K562 (cell line): ENCODE measurements around the gene LY6G6F. TPM values are rescaled to one million over a fixed set of nuclear protein-coding genes. Genes with fewer than 3 reads are reported as not detected.

ENCODE experiments used
- ATAC-seq: fragments of 200-7000 bp; cut with Tn5 transposase; 3 replicates; pipeline ENCODE4 v1.9.1; 2020; ENCODE audit warnings: moderate library complexity
- BruUV-seq: library from RNA; stranded (reverse); fragments of 400-500 nt; replicated peaks from 2 replicates; lab custom pipeline; 2021; lab: Mats Ljungman, UMichigan
- CTCF ChIA-PET: fragments of 300-600 bp; formaldehyde crosslinking; extraction: SDS; loops from one replicate; lab custom pipeline; 2021; ENCODE audit warnings: low intra/inter-chr PET ratio; lab: Yijun Ruan, JAX
- POLR2A ChIA-PET: fragments of 300-600, 350-650 bp; sonication (Branson Sonifier 250); formaldehyde crosslinking; extraction: SDS; loops from one replicate; lab custom pipeline; 2021; ENCODE audit warnings: antibody characterized with exemption, inconsistent platforms; lab: Yijun Ruan, JAX
- DNase-seq, 4 experiments: peaks; one replicate each; pipeline versions ENCODE4 v3.0.0 to v3.0.0-alpha.2; 2011 to 2018; ENCODE audit warnings: low spot score in 3 of 4, mixed read lengths in 3 of 4; ENCODE audit errors: extremely low read depth in 1 of 4
- FAIRE-seq: peaks from 2 replicates; lab custom pipeline; 2011; peaks lifted over from hg19 to GRCh38; lab: Jason Lieb, UNC
- H2AFZ ChIP-seq: 2 replicates; pipeline ENCODE4 v1.6.0; 2011; ENCODE audit warnings: low read depth, low read length, control low read depth, inconsistent platforms
- H3K27ac ChIP-seq: fragments of 200-600 bp; 3 replicates; pipeline ENCODE4 v1.8.0; 2011; ENCODE audit warnings: low read depth, mild to moderate bottlenecking, control low read depth, inconsistent platforms, low read length, moderate library complexity, mixed read lengths; ENCODE audit errors: extremely low read depth
- H3K27me3 ChIP-seq, 2 experiments: fragments of 300-600 bp in 1 of 2; 2 replicates in 1 of 2; 3 replicates in 1 of 2; pipeline versions ENCODE4 v1.6.0 to v1.8.0; 2011; ENCODE audit warnings: inconsistent platforms in 2 of 2, low read length in 2 of 2, mild to moderate bottlenecking in 1 of 2, mixed read lengths in 1 of 2, moderate library complexity in 1 of 2; ENCODE audit not compliant: control insufficient read depth in 2 of 2, insufficient read depth in 2 of 2
- H3K36me3 ChIP-seq: fragments of 300-600 bp; 3 replicates; pipeline ENCODE4 v1.8.0; 2011; ENCODE audit warnings: mild to moderate bottlenecking, low read length, inconsistent platforms; ENCODE audit not compliant: control insufficient read depth, insufficient read depth
- H3K4me1 ChIP-seq, 2 experiments: fragments of 200-600 bp in 1 of 2; replicated peaks in 1 of 2; 2 replicates in 1 of 2; 3 replicates in 1 of 2; pipeline versions ENCODE4 v1.5.1 to v1.8.0; 2011; ENCODE audit warnings: inconsistent platforms in 2 of 2, low read length in 2 of 2, mild to moderate bottlenecking in 1 of 2, mixed read lengths in 1 of 2, moderate library complexity in 1 of 2; ENCODE audit not compliant: control insufficient read depth in 2 of 2, insufficient read depth in 2 of 2
- H3K4me2 ChIP-seq: 2 replicates; pipeline ENCODE4 v1.6.1; 2011; ENCODE audit warnings: low read length, control low read depth, inconsistent platforms, mixed read lengths; ENCODE audit not compliant: insufficient read depth
- H3K4me3 ChIP-seq: fragments of 200-600 bp; sonication (generic), shearing (Covaris generic); 2 replicates; pipeline ENCODE4 v1.5.1; 2016; ENCODE audit warnings: control low read depth, inconsistent platforms
- H3K79me2 ChIP-seq: fragments of 200-600 bp; 3 replicates; pipeline ENCODE4 v1.8.0; 2011; ENCODE audit warnings: low read length, inconsistent platforms; ENCODE audit not compliant: control insufficient read depth, insufficient read depth
- H3K9ac ChIP-seq, 2 experiments: 2 replicates each; pipeline versions ENCODE4 v1.6.0 to v1.6.1; 2011; ENCODE audit warnings: low read depth in 2 of 2, low read length in 2 of 2, control low read depth in 1 of 2, inconsistent platforms in 1 of 2, mild to moderate bottlenecking in 1 of 2, mixed read lengths in 1 of 2; ENCODE audit not compliant: insufficient read depth in 1 of 2
- H3K9me1 ChIP-seq: one replicate; pipeline ENCODE4 v1.6.0; 2011; ENCODE audit warnings: inconsistent platforms, mild to moderate bottlenecking, low read length, moderate library complexity; ENCODE audit not compliant: control insufficient read depth, insufficient read depth
- H3K9me3 ChIP-seq: replicated peaks from 2 replicates; pipeline ENCODE4 v1.5.1; 2011; ENCODE audit warnings: low read depth, low read length, inconsistent platforms; ENCODE audit not compliant: control insufficient read depth, insufficient read depth
- H4K20me1 ChIP-seq: replicated peaks from 2 replicates; pipeline ENCODE4 v1.6.1; 2011; ENCODE audit warnings: low read length, inconsistent platforms, mixed read lengths; ENCODE audit not compliant: control insufficient read depth, insufficient read depth
- CGGBP1 ChIP-seq: fragments of 250-450 bp; sonication (Bioruptor Pico); IDR thresholded peaks from 2 replicates; pipeline ENCODE4 v1.9.0; 2021; ENCODE audit warnings: mild to moderate bottlenecking
- CHCHD3 ChIP-seq: fragments of 250-450 bp; sonication (Bioruptor Pico); IDR thresholded peaks from 2 replicates; pipeline ENCODE4 v2.1.2; 2022; ENCODE audit warnings: mild to moderate bottlenecking
- CHD4 ChIP-seq: fragments of 200-600 bp; sonication (generic); IDR thresholded peaks from 3 replicates; pipeline ENCODE4 v1.6.1; 2012; ENCODE audit warnings: low read depth, mild to moderate bottlenecking, mixed read lengths, low read length, inconsistent platforms; ENCODE audit not compliant: insufficient read depth, insufficient replicate concordance, poor library complexity, severe bottlenecking
- CREB3 ChIP-seq: fragments of 450-650 bp; conservative IDR thresholded peaks from 2 replicates; pipeline ENCODE4 v1.6.1; 2016; ENCODE audit warnings: missing genetic modification characterization, low read depth, mild to moderate bottlenecking, missing compliant biosample characterization, moderate library complexity
- ELF1 ChIP-seq: fragments of 200-800 bp; sonication (Bioruptor generic); IDR thresholded peaks from 2 replicates; pipeline ENCODE4 v1.6.1; 2016; ENCODE audit warnings: missing genetic modification characterization, missing compliant biosample characterization
- ID3 ChIP-seq, 2 experiments: fragments of 250-450 bp in 1 of 2; fragments of 450-650 bp in 1 of 2; sonication (Bioruptor Pico) in 1 of 2; IDR thresholded peaks; 2 replicates each; pipeline versions ENCODE4 v1.6.1 to v1.8.0; 2016 to 2021; ENCODE audit warnings: mild to moderate bottlenecking in 2 of 2, moderate library complexity in 2 of 2, missing compliant biosample characterization in 1 of 2, missing genetic modification characterization in 1 of 2
- MLX ChIP-seq, 2 experiments: fragments of 450-650 bp in 1 of 2; sonication (generic) in 1 of 2; formaldehyde crosslinking; conservative IDR thresholded peaks; 2 replicates each; pipeline versions ENCODE4 v1.4.0 to v1.8.1; 2020 to 2022; ENCODE audit warnings: mild to moderate bottlenecking in 1 of 2, missing genetic modification reagents in 1 of 2
- POLR2H ChIP-seq: IDR thresholded peaks from 2 replicates; pipeline ENCODE4 v1.6.1; 2016; ENCODE audit warnings: missing genetic modification characterization, low read depth, mild to moderate bottlenecking, control low read depth, missing compliant biosample characterization, moderate library complexity
- THRB ChIP-seq: fragments of 450-650 bp; formaldehyde crosslinking; conservative IDR thresholded peaks from 2 replicates; pipeline ENCODE4 v1.4.0; 2022; ENCODE audit warnings: mild to moderate bottlenecking, missing genetic modification characterization
- TOE1 ChIP-seq, 2 experiments: fragments of 450-650 bp in 1 of 2; sonication (generic) in 1 of 2; formaldehyde crosslinking in 1 of 2; IDR thresholded peaks; 2 replicates each; pipeline versions ENCODE4 v1.7.1 to v1.8.0; 2016 to 2022; ENCODE audit warnings: borderline replicate concordance in 2 of 2, mild to moderate bottlenecking in 2 of 2, antibody characterized with exemption in 1 of 2, inconsistent platforms in 1 of 2, low read depth in 1 of 2, missing genetic modification reagents in 1 of 2, moderate library complexity in 1 of 2
- ZBTB9 ChIP-seq: fragments of 450-650 bp; formaldehyde crosslinking; IDR thresholded peaks from 2 replicates; pipeline ENCODE4 v1.4.0; 2020; ENCODE audit warnings: mild to moderate bottlenecking, moderate library complexity
- ZNF197 ChIP-seq: fragments of 200-800 bp; sonication (Bioruptor generic); IDR thresholded peaks from 2 replicates; pipeline ENCODE4 v1.6.1; 2016; ENCODE audit warnings: low read depth, missing genetic modification characterization, missing compliant biosample characterization
- WGBS: fragments of 100-300 bp; shearing (Covaris generic); methylation state at CpG from one replicate; pipeline ENCODE4 v1.1.6; 2016; ENCODE audit warnings: low coverage, mixed read lengths; ENCODE audit not compliant: insufficient coverage; ENCODE audit errors: missing lambda C conversion rate; 5-methylcytosine and 5-hydroxymethylcytosine counted together
- in situ Hi-C: fragments of 300-500 bp; cut with MboI; formaldehyde crosslinking; loops from 4 replicates; pipeline ENCODE4 v1.15.0; 2018; ENCODE audit warnings: inconsistent platforms, mixed read lengths
- intact Hi-C: fragments of 100-400 bp; cut with micrococcal nuclease; formaldehyde crosslinking; loops from 2 replicates; pipeline ENCODE4 v1.14.2; 2022
- polyA plus RNA-seq, 8 experiments: library from polyadenylated mRNA; depleted of rRNA in 4 of 8; stranded (reverse) in 5 of 8; unstranded in 3 of 8; fragments of >200 nt; fragmentation: Nextera tagmentation in 2 of 8; fragmentation: Illumina TruSeq in 1 of 8; extraction: Ambion mirVana in 2 of 8; extraction: Trizol in 1 of 8; gene quantifications; 2 replicates each; pipeline versions ENCODE4 v1.2.1 to v1.2.3, GENCODE V29; 2011 to 2014; ENCODE audit warnings: inconsistent platforms in 1 of 8, missing spikeins in 1 of 8
- total RNA-seq, 7 experiments: library from RNA; depleted of rRNA in 6 of 7; stranded (reverse); fragments of >200 nt in 6 of 7; fragmentation: Illumina TruSeq in 2 of 7; extraction: Trizol in 2 of 7; gene quantifications; 2 replicates each; pipeline versions ENCODE4 v1.2.1 to v1.2.3, GENCODE V29; 2011 to 2021; ENCODE audit warnings: low replicate concordance in 1 of 7

Gene LY6G6F
- total and polyA plus RNA-seq, 9 of the 15 experiments (the other 6 are each of a cell fraction or from before 2014, with no cell fraction given) = 0.14 to 0.50 (median 0.28) TPM; not detected in 2

- in situ Hi-C loops = no loop called here
- Histone ChIP-seq H3K36me3 (peaks cover 50% of the 10 kb centered on the region), H3K4me3 (peak overlapping the region; percentile 77), H4K20me1 (peaks cover 24% of the 10 kb centered on the region), H3K27me3 (no peaks in the 10 kb centered on the region), H3K9me3 (no peaks in the 10 kb centered on the region), H3K9ac (peak overlapping the region; percentile 99), H3K4me2 (peak overlapping the region; percentile 100), H3K27ac (peak overlapping the region; percentile 95), H3K79me2 (peaks cover 89% of the 10 kb centered on the region), H3K4me1 (peaks cover 46 to 54% of the 10 kb centered on the region in 2 experiments), H2AFZ (peak overlapping the region; percentile 72), H3K9me1 (no peaks in the 10 kb centered on the region)
- ChIA-PET CTCF (no interaction called here), POLR2A (interaction anchor here (0.6 to 13.1 kb wide), 26 partner anchors 11 to 348 kb away, joined by 3 to 236 read pairs (median 12); partner anchors contain the start of genes ABHD16A, BAG6, C6orf47 and CSNK2B)
- no TSS peak for BruUV-seq
- intact Hi-C loops = loop anchor here (10.0 kb wide), 1 partner anchor 238 kb away; the partner anchor contains the start of gene DXO
- no peak for ATAC-seq
- DNase-seq = peak in 1 of 4 experiments; percentile 55
- no peak for FAIRE-seq
- 16% methylated on average over 10 of the region's 10 CpGs for whole genome bisulfite sequencing
- TF ChIP-seq CREB3 (tag) (peak; percentile 59; the same call in 1 of the 2 replicates), THRB (CRISPR knock-in tag) (0 out of 2 replicates have a peak, but pooled peaks have one; percentile 14), ZBTB9 (CRISPR knock-in tag) (no peak), TOE1 (IDR thresholded peaks at IDR 0.05; ENCODE audit: borderline replicate concordance) (no peak), TOE1 (CRISPR knock-in tag; IDR thresholded peaks at IDR 0.05; ENCODE audit: borderline replicate concordance, low read depth) (peak; percentile 48; the same call in 1 of the 2 replicates), ELF1 (tag) (no peak), POLR2H (no peak), CHCHD3 (CRISPR knock-in tag) (no peak), ID3 (CRISPR knock-in tag; IDR thresholded peaks at IDR 0.05) (no peak), ID3 (tag; IDR thresholded peaks at IDR 0.05) (peak; percentile 71; the same call in 1 of the 2 replicates), ZNF197 (CRISPR knock-in tag) (no peak), CGGBP1 (CRISPR knock-in tag) (no peak), CHD4 (peak; percentile 90), MLX (CRISPR knock-in tag; conservative IDR thresholded peaks at IDR 0.05) (peak; percentile 85 to 90; a peak in 2 of 4 replicates)
These were observed 30.2 kb downstream of the LY6G6F start for GRCh38 chr6:31736768-31737314.
